GM21528 (cell line): Measurements from ENCODE around the gene GLCCI1.
"Not testable (repeated sequence)": the region's sequence is repeated elsewhere in the genome, so short reads cannot be mapped to it uniquely, and the experiment has no call there.

Experiments
- ATAC-seq: cut with Tn5 transposase; IDR thresholded peaks from one replicate; pipeline ENCODE4 v1.9.1; 2021; ENCODE audit warnings: mild to moderate bottlenecking, moderate library complexity; ENCODE audit not compliant: unreplicated experiment, low FRiP score

The GLCCI1 gene

GRCh38 chr7:8084836-8085235 lies 116.2 kb downstream of the GLCCI1 start:
- no peak for ATAC-seq

GRCh38 chr7:8085420-8085819 lies 116.8 kb downstream of the GLCCI1 start:
- ATAC-seq = no peak

- ATAC-seq = no peak
These were observed 117.6 kb downstream of the GLCCI1 start for GRCh38 chr7:8086239-8086638.

GRCh38 chr7:8089036-8089780 lies 120.6 kb downstream of the GLCCI1 start:
- no peak for ATAC-seq

GRCh38 chr7:8092140-8092539 lies 123.5 kb downstream of the GLCCI1 start:
- ATAC-seq = no peak

GRCh38 chr7:8094164-8095140 lies 125.9 kb downstream of the GLCCI1 start:
- ATAC-seq = no peak

GRCh38 chr7:8101292-8101691 lies 132.7 kb downstream of the GLCCI1 start:
- not testable (repeated sequence) for ATAC-seq

- ATAC-seq = no peak
These were observed 134.7 kb downstream of the GLCCI1 start for GRCh38 chr7:8103282-8103681.

GRCh38 chr7:8105449-8106095 lies 137.0 kb downstream of the GLCCI1 start:
- ATAC-seq = no peak

- no peak for ATAC-seq
These were observed 140.8 kb downstream of the GLCCI1 start for GRCh38 chr7:8109196-8110022.

- ATAC-seq = no peak
These were observed 142.8 kb downstream of the GLCCI1 start for GRCh38 chr7:8111282-8111960.

- no peak for ATAC-seq
These were observed 144.1 kb downstream of the GLCCI1 start for GRCh38 chr7:8112685-8113084.

- ATAC-seq = no peak
These were observed 144.6 kb downstream of the GLCCI1 start for GRCh38 chr7:8113184-8113583.

GRCh38 chr7:8114175-8114574 lies 145.6 kb downstream of the GLCCI1 start:
- ATAC-seq = no peak

GRCh38 chr7:8115547-8116402 lies 147.2 kb downstream of the GLCCI1 start:
- ATAC-seq = peak; percentile 92

- ATAC-seq = no peak
These were observed 148.6 kb downstream of the GLCCI1 start for GRCh38 chr7:8117195-8117594.

GRCh38 chr7:8119262-8119661 lies 150.7 kb downstream of the GLCCI1 start:
- ATAC-seq = no peak

GRCh38 chr7:8120390-8121058 lies 151.9 kb downstream of the GLCCI1 start:
- ATAC-seq = no peak
